Suprapubic skin (tissue), 4 donors: ENCODE measurements around the gene RCOR1. TPM values are rescaled to one million over a fixed set of nuclear protein-coding genes. Genes with fewer than 3 reads are reported as not detected.

Experiments used
- DNase-seq, 2 donors: peaks; one replicate each; pipeline ENCODE4 v3.0.0-alpha.2; 2019; ENCODE audit warnings: low spot score in 2 of 2
- H3K27ac ChIP-seq: fragments of 200-600 bp; sonication (generic); one replicate; pipeline ENCODE4 v1.5.1; 2019
- H3K27me3 ChIP-seq: fragments of 200-600 bp; sonication (generic); one replicate; pipeline ENCODE4 v1.5.1; 2019
- H3K36me3 ChIP-seq: fragments of 200-600 bp; sonication (generic); one replicate; pipeline ENCODE4 v1.5.1; 2019
- H3K4me1 ChIP-seq: fragments of 200-600 bp; sonication (generic); one replicate; pipeline ENCODE4 v1.5.1; 2019
- H3K4me3 ChIP-seq: fragments of 200-600 bp; sonication (generic); one replicate; pipeline ENCODE4 v1.5.1; 2019; ENCODE audit warnings: mild to moderate bottlenecking
- H3K9me3 ChIP-seq: fragments of 200-600 bp; sonication (generic); one replicate; pipeline ENCODE4 v1.5.1; 2019
- CTCF ChIP-seq, 2 donors: fragments of 200-600 bp in 1 of 2; fragments of 450-650 bp in 1 of 2; sonication (generic) in 1 of 2; IDR thresholded peaks; one replicate each; pipeline ENCODE4 v1.5.1; 2016 to 2019; ENCODE audit warnings: antibody characterized with exemption in 2 of 2, mild to moderate bottlenecking in 1 of 2, moderate library complexity in 1 of 2
- EP300 ChIP-seq: sonication (generic); formaldehyde crosslinking; IDR thresholded peaks from one replicate; pipeline ENCODE4 v1.6.1; 2017; ENCODE audit warnings: antibody characterized with exemption
- POLR2A ChIP-seq, 2 donors: fragments of 450-650 bp; IDR thresholded peaks; one replicate each; pipeline ENCODE4 v1.6.1; 2017; ENCODE audit warnings: antibody characterized with exemption in 2 of 2, mild to moderate bottlenecking in 2 of 2, moderate library complexity in 2 of 2
- POLR2AphosphoS5 ChIP-seq, 3 donors: sonication (generic); formaldehyde crosslinking; IDR thresholded peaks; one replicate each; pipeline ENCODE4 v1.6.1; 2017; ENCODE audit warnings: antibody characterized with exemption in 3 of 3
- WGBS: methylation state at CpG from one replicate; pipeline ENCODE4 v1.1.5; 2018; 5-methylcytosine and 5-hydroxymethylcytosine counted together
- total RNA-seq, 4 donors: library from RNA; depleted of rRNA; stranded (reverse); fragments of >200 nt; gene quantifications; one replicate each; pipeline ENCODE4 v1.1.0, GENCODE V29; 2016

The RCOR1 gene
- total RNA-seq, 4 donors from 2014 or later = 20.6 to 27.7 (median 24.8) TPM

- DNase-seq = no peak
- 63% methylated on average over 6 of the region's 7 CpGs for WGBS
- Histone ChIP-seq H3K4me3 (no peak overlapping the region), H3K27me3 (no peaks in the 10 kb centered on the region), H3K9me3 (no peaks in the 10 kb centered on the region), H3K27ac (no peak overlapping the region), H3K4me1 (peaks cover 2% of the 10 kb centered on the region), H3K36me3 (no peaks in the 10 kb centered on the region)
- TF ChIP-seq POLR2AphosphoS5 (IDR thresholded peaks at IDR 0.05) (no peak), EP300 (no peak), CTCF (IDR thresholded peaks at IDR 0.05) (no peak), POLR2A (IDR thresholded peaks at IDR 0.05) (no peak)
Measured at GRCh38 chr14:102583726-102584125, 8.7 kb upstream of the RCOR1 start.

GRCh38 chr14:102584871-102585869, 7.3 kb upstream of the RCOR1 start:
- no peak overlapping the region for H3K27ac ChIP-seq
- H3K36me3 ChIP-seq = no peaks in the 10 kb centered on the region
- 63% methylated on average over 21 of the region's 24 CpGs for WGBS

GRCh38 chr14:102586420-102587104, 5.9 kb upstream of the RCOR1 start:
- H3K4me3 ChIP-seq = no peak overlapping the region
- H3K27ac ChIP-seq = no peak overlapping the region
- H3K9me3 ChIP-seq = no peaks in the 10 kb centered on the region
- no peak for DNase-seq
- 81% methylated on average over 5 of the region's 5 CpGs for WGBS
- TF ChIP-seq CTCF (IDR thresholded peaks at IDR 0.05) (no peak), EP300 (no peak), POLR2AphosphoS5 (IDR thresholded peaks at IDR 0.05) (no peak), POLR2A (IDR thresholded peaks at IDR 0.05) (no peak)
- peaks cover 15% of the 10 kb centered on the region for H3K4me1 ChIP-seq
- H3K27me3 ChIP-seq = no peaks in the 10 kb centered on the region
- no peaks in the 10 kb centered on the region for H3K36me3 ChIP-seq

More at GRCh38 chr14:102584871-102585869, 7.3 kb upstream of the RCOR1 start:
- no peaks in the 10 kb centered on the region for H3K27me3 ChIP-seq
- no peaks in the 10 kb centered on the region for H3K9me3 ChIP-seq
- H3K4me1 ChIP-seq = peaks cover 3% of the 10 kb centered on the region
- TF ChIP-seq CTCF (IDR thresholded peaks at IDR 0.05) (no peak), EP300 (no peak), POLR2A (IDR thresholded peaks at IDR 0.05) (no peak), POLR2AphosphoS5 (IDR thresholded peaks at IDR 0.05) (no peak)
- no peak for DNase-seq
- no peak overlapping the region for H3K4me3 ChIP-seq

GRCh38 chr14:102588821-102589220, 3.6 kb upstream of the RCOR1 start:
- Histone ChIP-seq H3K4me3 (no peak overlapping the region), H3K27ac (no peak overlapping the region), H3K36me3 (no peaks in the 10 kb centered on the region), H3K27me3 (no peaks in the 10 kb centered on the region), H3K4me1 (peaks cover 19% of the 10 kb centered on the region), H3K9me3 (no peaks in the 10 kb centered on the region)
- TF ChIP-seq EP300 (no peak), POLR2AphosphoS5 (IDR thresholded peaks at IDR 0.05) (no peak), CTCF (IDR thresholded peaks at IDR 0.05) (no peak), POLR2A (IDR thresholded peaks at IDR 0.05) (no peak)
- no peak for DNase-seq
- WGBS = 74% methylated on average over 3 of the region's 3 CpGs
